GM19351 (cell line): ENCODE results near the gene DOCK4.

Experiments used
- ATAC-seq: cut with Tn5 transposase; IDR thresholded peaks from one replicate; pipeline ENCODE4 v1.9.1; 2021; ENCODE audit warnings: mild to moderate bottlenecking, moderate library complexity; ENCODE audit not compliant: unreplicated experiment

DOCK4 gene

GRCh38 chr7:111697771-111698170 lies 508.4 kb downstream of the DOCK4 start:
- ATAC-seq, result no peak

- ATAC-seq, result no peak
Measured at GRCh38 chr7:111694376-111694775, 511.8 kb downstream of the DOCK4 start.

GRCh38 chr7:111690364-111691111 lies 515.7 kb downstream of the DOCK4 start:
- ATAC-seq, result no peak

GRCh38 chr7:111685349-111685748 lies 520.9 kb downstream of the DOCK4 start:
- ATAC-seq, result no peak

- ATAC-seq, result no peak
Measured at GRCh38 chr7:111682588-111683340, 523.4 kb downstream of the DOCK4 start.

- no peak for ATAC-seq
Measured at GRCh38 chr7:111681242-111681641, 525.0 kb downstream of the DOCK4 start.

- ATAC-seq, result no peak
Measured at GRCh38 chr7:111678986-111679385, 527.2 kb downstream of the DOCK4 start.

GRCh38 chr7:111678281-111678680 lies 527.9 kb downstream of the DOCK4 start:
- no peak for ATAC-seq

- no peak for ATAC-seq
Measured at GRCh38 chr7:111677848-111678247, 528.4 kb downstream of the DOCK4 start.

GRCh38 chr7:111676811-111677210 lies 529.4 kb downstream of the DOCK4 start:
- ATAC-seq, result no peak
